ENCODE measurements around the gene COG2. TPM values are rescaled to one million over a fixed set of nuclear protein-coding genes. Genes with fewer than 3 reads are reported as not detected.

COG2 gene
- total RNA-seq, 1 experiment from 2014 or later = 59.2 TPM

DNA sequence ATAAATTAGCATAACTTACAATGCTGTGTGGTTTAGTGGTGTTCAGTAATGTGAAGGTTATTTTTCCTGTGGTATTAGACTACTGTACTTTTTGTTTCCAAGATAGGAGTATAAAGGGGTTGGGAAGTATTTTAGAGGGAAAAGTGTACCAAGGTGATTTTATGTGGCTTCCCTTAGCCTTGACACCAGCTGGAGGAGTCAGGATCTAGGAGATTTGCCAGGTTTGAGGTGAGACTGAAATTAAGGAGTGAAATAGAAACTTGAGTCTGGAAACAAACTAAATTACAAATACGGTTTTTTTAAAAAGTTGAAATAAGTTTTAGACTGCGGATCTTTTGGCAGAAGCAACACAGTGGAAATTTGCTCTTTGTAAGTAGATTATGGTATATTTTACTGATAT is 32.3 kb downstream of the COG2 start:
- TF ChIP-seq, protein P1, sequence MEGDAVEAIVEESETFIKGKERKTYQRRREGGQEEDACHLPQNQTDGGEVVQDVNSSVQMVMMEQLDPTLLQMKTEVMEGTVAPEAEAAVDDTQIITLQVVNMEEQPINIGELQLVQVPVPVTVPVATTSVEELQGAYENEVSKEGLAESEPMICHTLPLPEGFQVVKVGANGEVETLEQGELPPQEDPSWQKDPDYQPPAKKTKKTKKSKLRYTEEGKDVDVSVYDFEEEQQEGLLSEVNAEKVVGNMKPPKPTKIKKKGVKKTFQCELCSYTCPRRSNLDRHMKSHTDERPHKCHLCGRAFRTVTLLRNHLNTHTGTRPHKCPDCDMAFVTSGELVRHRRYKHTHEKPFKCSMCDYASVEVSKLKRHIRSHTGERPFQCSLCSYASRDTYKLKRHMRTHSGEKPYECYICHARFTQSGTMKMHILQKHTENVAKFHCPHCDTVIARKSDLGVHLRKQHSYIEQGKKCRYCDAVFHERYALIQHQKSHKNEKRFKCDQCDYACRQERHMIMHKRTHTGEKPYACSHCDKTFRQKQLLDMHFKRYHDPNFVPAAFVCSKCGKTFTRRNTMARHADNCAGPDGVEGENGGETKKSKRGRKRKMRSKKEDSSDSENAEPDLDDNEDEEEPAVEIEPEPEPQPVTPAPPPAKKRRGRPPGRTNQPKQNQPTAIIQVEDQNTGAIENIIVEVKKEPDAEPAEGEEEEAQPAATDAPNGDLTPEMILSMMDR (IDR thresholded peaks at IDR 0.05; ENCODE audit: unreplicated experiment) = no peak
- Mint-ChIP-seq H3K9me3 (ENCODE audit: low read depth, unreplicated experiment) (no peaks in the 10 kb centered on the region), H3K36me3 (ENCODE audit: insufficient read depth, unreplicated experiment) (peaks cover 41% of the 10 kb centered on the region), H3K27me3 (ENCODE audit: unreplicated experiment) (no peaks in the 10 kb centered on the region), H3K4me1 (ENCODE audit: low read depth, unreplicated experiment) (peaks cover 17% of the 10 kb centered on the region), H3K27ac (ENCODE audit: unreplicated experiment) (no peak overlapping the region), H3K4me3 (ENCODE audit: low read depth, unreplicated experiment) (no peak overlapping the region)
- CTCF ChIA-PET = interaction anchor here (0.5 to 1.1 kb wide), 2 partner anchors 39 to 68 kb away, joined by 3 read pairs; partner anchors contain the start of gene AGT
- intact Hi-C loops (cut with micrococcal nuclease; ENCODE audit: unreplicated experiment) = no loop called here
- no peak for DNase-seq
- no TSS peak for BruUV-seq (replicated peaks)

DNA sequence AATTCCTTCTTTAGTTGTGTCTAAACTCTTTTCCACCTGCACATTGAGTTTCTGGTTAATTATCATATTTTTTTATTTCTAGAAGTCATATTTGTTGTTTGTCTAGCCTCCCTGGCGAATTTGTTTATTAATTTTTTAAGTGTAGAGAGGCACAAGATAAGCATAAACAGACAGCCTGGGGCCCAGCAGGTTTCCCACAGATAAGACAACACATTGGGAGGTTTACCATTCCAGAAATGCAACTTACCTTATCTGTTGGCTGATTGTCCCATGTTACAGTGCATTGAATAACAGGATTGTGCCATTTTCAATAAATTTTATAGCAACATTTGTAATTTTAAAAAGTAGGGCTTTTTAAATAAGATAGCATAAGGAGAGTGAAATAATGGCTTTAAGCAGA is 34.9 kb downstream of the COG2 start:
- TF ChIP-seq, protein P1 (IDR thresholded peaks at IDR 0.05; ENCODE audit: unreplicated experiment) = no peak
- Mint-ChIP-seq H3K4me1 (ENCODE audit: low read depth, unreplicated experiment) (peaks cover 25% of the 10 kb centered on the region), H3K4me3 (ENCODE audit: low read depth, unreplicated experiment) (no peak overlapping the region), H3K27me3 (ENCODE audit: unreplicated experiment) (no peaks in the 10 kb centered on the region), H3K9me3 (ENCODE audit: low read depth, unreplicated experiment) (no peaks in the 10 kb centered on the region), H3K36me3 (ENCODE audit: insufficient read depth, unreplicated experiment) (peaks cover 37% of the 10 kb centered on the region), H3K27ac (ENCODE audit: unreplicated experiment) (no peak overlapping the region)
- CTCF ChIA-PET = no interaction called here
- no peak for DNase-seq
- no TSS peak for BruUV-seq (replicated peaks)
- intact Hi-C loops (cut with micrococcal nuclease; ENCODE audit: unreplicated experiment) = no loop called here

DNA sequence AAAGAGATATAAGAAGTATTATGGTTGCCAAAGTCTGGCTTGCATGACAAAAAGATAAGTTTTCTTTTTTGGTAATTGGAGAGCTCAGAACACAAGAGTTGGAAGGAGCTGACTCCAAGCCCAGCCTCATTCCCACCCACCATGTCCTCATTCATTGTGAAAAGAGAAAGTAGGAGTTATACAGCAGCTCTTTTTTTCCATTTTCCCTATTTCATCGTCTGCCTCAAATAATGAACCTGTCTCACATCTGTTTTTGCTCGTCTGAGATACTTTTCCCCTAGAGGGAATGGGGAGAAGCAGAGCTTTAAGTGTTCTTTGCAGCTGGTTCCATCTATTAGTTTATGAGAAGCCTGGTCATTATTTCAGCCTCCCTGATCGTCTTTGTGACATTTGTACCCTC is 36.9 kb downstream of the COG2 start:
- Mint-ChIP-seq H3K9me3 (ENCODE audit: low read depth, unreplicated experiment) (no peaks in the 10 kb centered on the region), H3K4me1 (ENCODE audit: low read depth, unreplicated experiment) (peaks cover 30% of the 10 kb centered on the region), H3K36me3 (ENCODE audit: insufficient read depth, unreplicated experiment) (peaks cover 46% of the 10 kb centered on the region), H3K27ac (ENCODE audit: unreplicated experiment) (no peak overlapping the region), H3K4me3 (ENCODE audit: low read depth, unreplicated experiment) (no peak overlapping the region), H3K27me3 (ENCODE audit: unreplicated experiment) (no peaks in the 10 kb centered on the region)
- no peak for DNase-seq
- TF ChIP-seq, protein P1 (IDR thresholded peaks at IDR 0.05; ENCODE audit: unreplicated experiment) = no peak
- no TSS peak for BruUV-seq (replicated peaks)
- CTCF ChIA-PET = no interaction called here
- intact Hi-C loops (cut with micrococcal nuclease; ENCODE audit: unreplicated experiment) = no loop called here

DNA sequence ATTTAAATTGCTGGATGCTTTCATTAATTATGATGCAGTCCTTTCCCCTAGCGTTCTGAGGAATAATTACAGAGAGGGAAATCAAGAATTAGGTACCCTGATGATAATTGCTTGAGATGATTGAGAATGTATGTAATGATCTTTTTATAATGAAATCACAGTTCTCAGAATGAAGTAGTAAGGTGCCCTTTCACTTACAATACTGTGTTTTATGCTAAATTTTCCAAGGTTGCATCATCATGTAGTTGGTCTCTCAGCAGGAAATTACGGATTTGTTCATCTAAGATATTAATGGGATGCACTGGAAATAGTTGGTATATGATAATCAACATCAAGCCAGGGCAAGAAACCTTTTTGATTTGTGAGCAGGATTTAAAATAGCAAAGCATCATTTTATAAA is 37.5 kb downstream of the COG2 start:
- Mint-ChIP-seq H3K4me3 (ENCODE audit: low read depth, unreplicated experiment) (no peak overlapping the region), H3K36me3 (ENCODE audit: insufficient read depth, unreplicated experiment) (peaks cover 46% of the 10 kb centered on the region), H3K27me3 (ENCODE audit: unreplicated experiment) (no peaks in the 10 kb centered on the region), H3K9me3 (ENCODE audit: low read depth, unreplicated experiment) (no peaks in the 10 kb centered on the region), H3K4me1 (ENCODE audit: low read depth, unreplicated experiment) (peaks cover 37% of the 10 kb centered on the region), H3K27ac (ENCODE audit: unreplicated experiment) (no peak overlapping the region)
- TF ChIP-seq, protein P1 (IDR thresholded peaks at IDR 0.05; ENCODE audit: unreplicated experiment) = no peak
- intact Hi-C loops (cut with micrococcal nuclease; ENCODE audit: unreplicated experiment) = loop anchor here (5.0 kb wide), 3 partner anchors 38 to 108 kb away; partner anchors contain the start of gene COG2
- no TSS peak for BruUV-seq (replicated peaks)
- no peak for DNase-seq
- CTCF ChIA-PET = no interaction called here
